GM19238 (cell line): Measurements from ENCODE around the gene PMEPA1.

Experiments
- DNase-seq: peaks from one replicate; pipeline ENCODE4 v3.0.0; 2011; ENCODE audit warnings: low spot score; ENCODE audit not compliant: insufficient read length

Gene PMEPA1

GRCh38 chr20:57677584-57677982 lies 32.2 kb downstream of the PMEPA1 start:
- no peak for DNase-seq

GRCh38 chr20:57676589-57677583 lies 32.9 kb downstream of the PMEPA1 start:
- DNase-seq, result no peak

- DNase-seq, result no peak
These were observed 34.0 kb downstream of the PMEPA1 start for GRCh38 chr20:57675773-57676172.

- DNase-seq, result no peak
These were observed 36.8 kb downstream of the PMEPA1 start for GRCh38 chr20:57672953-57673575.

- DNase-seq, result no peak
These were observed 37.7 kb downstream of the PMEPA1 start for GRCh38 chr20:57672164-57672563.

- no peak for DNase-seq
These were observed 38.2 kb downstream of the PMEPA1 start for GRCh38 chr20:57671662-57672061.

GRCh38 chr20:57671072-57671391 lies 38.8 kb downstream of the PMEPA1 start:
- no peak for DNase-seq

GRCh38 chr20:57670288-57671071 lies 39.3 kb downstream of the PMEPA1 start:
- no peak for DNase-seq

- DNase-seq, result no peak
These were observed 40.2 kb downstream of the PMEPA1 start for GRCh38 chr20:57669632-57670031.

GRCh38 chr20:57667924-57668782 lies 41.7 kb downstream of the PMEPA1 start:
- DNase-seq, result no peak

GRCh38 chr20:57667388-57667787 lies 42.4 kb downstream of the PMEPA1 start:
- no peak for DNase-seq

GRCh38 chr20:57666834-57667157 lies 43.0 kb downstream of the PMEPA1 start:
- DNase-seq, result no peak

GRCh38 chr20:57666106-57666833 lies 43.5 kb downstream of the PMEPA1 start:
- DNase-seq, result no peak

- DNase-seq, result no peak
These were observed 44.2 kb downstream of the PMEPA1 start for GRCh38 chr20:57665589-57665971.

GRCh38 chr20:57664924-57665588 lies 44.8 kb downstream of the PMEPA1 start:
- no peak for DNase-seq

- DNase-seq, result no peak
These were observed 45.3 kb downstream of the PMEPA1 start for GRCh38 chr20:57664476-57664875.

GRCh38 chr20:57663681-57664451 lies 45.9 kb downstream of the PMEPA1 start:
- DNase-seq, result no peak

GRCh38 chr20:57663241-57663640 lies 46.6 kb downstream of the PMEPA1 start:
- DNase-seq, result no peak
